DMS79 treated with DMSO at 0.1 percent for 48 hours (cell line): ENCODE measurements around the gene C9orf72.

ENCODE experiments used
- DNase-seq: peaks from one replicate; lab custom pipeline; 2025; lab: John Stamatoyannopoulos, UW

C9orf72 gene

GRCh38 chr9:27573634-27574590 lies 631 bp upstream of the C9orf72 start:
- peak; percentile 97 for DNase-seq

- peak; percentile 46 for DNase-seq
Measured at GRCh38 chr9:27572566-27572917, 739 bp downstream of the C9orf72 start.

GRCh38 chr9:27572061-27572460 lies 1.2 kb downstream of the C9orf72 start:
- no peak for DNase-seq

- no peak for DNase-seq
Measured at GRCh38 chr9:27571011-27571410, 2.3 kb downstream of the C9orf72 start.

- no peak for DNase-seq
Measured at GRCh38 chr9:27569406-27569805, 3.9 kb downstream of the C9orf72 start.

GRCh38 chr9:27566118-27566517 lies 7.2 kb downstream of the C9orf72 start:
- DNase-seq: no peak

GRCh38 chr9:27565696-27566095 lies 7.6 kb downstream of the C9orf72 start:
- DNase-seq: no peak

GRCh38 chr9:27564670-27565069 lies 8.6 kb downstream of the C9orf72 start:
- DNase-seq: no peak

GRCh38 chr9:27563738-27564430 lies 9.4 kb downstream of the C9orf72 start:
- DNase-seq: no peak

- DNase-seq: no peak
Measured at GRCh38 chr9:27561685-27562084, 11.6 kb downstream of the C9orf72 start.

GRCh38 chr9:27560457-27560856 lies 12.8 kb downstream of the C9orf72 start:
- no peak for DNase-seq

- no peak for DNase-seq
Measured at GRCh38 chr9:27558307-27558706, 15.0 kb downstream of the C9orf72 start.

- DNase-seq: no peak
Measured at GRCh38 chr9:27556470-27556869, 16.8 kb downstream of the C9orf72 start.

- DNase-seq: no peak
Measured at GRCh38 chr9:27554712-27555111, 18.6 kb downstream of the C9orf72 start.

GRCh38 chr9:27549196-27549755 lies 24.0 kb downstream of the C9orf72 start:
- no peak for DNase-seq

GRCh38 chr9:27548055-27548741 lies 25.1 kb downstream of the C9orf72 start:
- DNase-seq: peak; percentile 25

GRCh38 chr9:27545471-27545870 lies 27.8 kb downstream of the C9orf72 start:
- no peak for DNase-seq

- DNase-seq: no peak
Measured at GRCh38 chr9:27542508-27542907, 30.8 kb downstream of the C9orf72 start.

- no peak for DNase-seq
Measured at GRCh38 chr9:27541740-27542139, 31.5 kb downstream of the C9orf72 start.

- DNase-seq: no peak
Measured at GRCh38 chr9:27540502-27540901, 32.8 kb downstream of the C9orf72 start.

- no peak for DNase-seq
Measured at GRCh38 chr9:27539479-27540441, 33.5 kb downstream of the C9orf72 start.
